ENCODE results near the gene TRPM3.

- TF ChIP-seq GRHL2 (CRISPR knock-in tag; IDR thresholded peaks at IDR 0.05; ENCODE audit: insufficient replicate concordance, severe bottlenecking) = no peak
- TF ChIP-seq CTCF (IDR thresholded peaks at IDR 0.05) = no peak
These were observed 630.9 kb downstream of the TRPM3 start for GRCh38 chr9:70490478-70490877.

All from WTC11 (cell line).